Measurements from ENCODE around the gene CD96.
"Not testable (repeated sequence)": the region's sequence is repeated elsewhere in the genome, so short reads cannot be mapped to it uniquely, and the experiment has no call there.

CD96 gene

DNA sequence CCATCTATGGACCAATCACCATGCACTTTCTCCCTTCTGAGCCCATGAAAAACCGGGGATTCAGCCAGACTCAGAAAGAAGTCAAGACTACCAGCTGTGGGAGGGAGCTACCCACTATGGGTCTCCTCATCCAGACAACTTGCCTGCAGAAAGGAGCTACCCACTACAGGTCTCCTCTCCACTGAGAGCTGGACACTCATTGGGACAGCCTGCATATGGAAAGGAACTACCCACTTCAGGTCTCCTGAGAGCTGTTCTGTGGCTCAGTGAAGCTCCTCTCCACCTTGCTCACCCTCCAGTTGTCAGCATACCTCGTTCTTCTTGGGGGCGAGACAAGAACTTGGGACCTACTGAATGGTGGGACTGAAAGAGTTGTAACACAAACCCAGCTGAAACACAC, 75.4 kb downstream of the CD96 start:
- FAIRE-seq (no peak), DNase-seq (ENCODE audit: insufficient read length, low spot score) (no peak)

- DNase-seq (ENCODE audit: insufficient read length, low spot score) (no peak), FAIRE-seq (no peak)
Measured at GRCh38 chr3:111617912-111618601, 76.1 kb downstream of the CD96 start.

DNA sequence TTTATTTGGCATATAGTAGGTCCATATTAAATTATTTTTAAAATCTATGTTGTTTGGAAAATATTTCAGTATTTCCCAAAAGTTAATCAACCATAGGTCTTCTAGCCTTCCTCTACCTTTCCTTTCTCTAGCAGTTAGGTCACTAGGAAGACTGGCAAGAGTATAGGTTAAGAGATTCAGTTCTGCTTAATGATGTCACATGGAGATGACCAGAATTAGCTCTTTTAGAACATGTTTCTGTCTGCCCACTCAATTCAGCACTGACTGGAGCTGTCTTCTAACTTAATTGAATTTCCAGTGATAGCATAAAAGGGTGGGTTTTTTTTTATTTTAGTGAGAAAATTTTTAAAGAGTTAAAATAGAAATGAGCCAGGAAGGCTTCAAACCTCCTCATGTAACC, 76.9 kb downstream of the CD96 start:
- DNase-seq (ENCODE audit: insufficient read length, low spot score), result no peak
- no peak for FAIRE-seq

DNA sequence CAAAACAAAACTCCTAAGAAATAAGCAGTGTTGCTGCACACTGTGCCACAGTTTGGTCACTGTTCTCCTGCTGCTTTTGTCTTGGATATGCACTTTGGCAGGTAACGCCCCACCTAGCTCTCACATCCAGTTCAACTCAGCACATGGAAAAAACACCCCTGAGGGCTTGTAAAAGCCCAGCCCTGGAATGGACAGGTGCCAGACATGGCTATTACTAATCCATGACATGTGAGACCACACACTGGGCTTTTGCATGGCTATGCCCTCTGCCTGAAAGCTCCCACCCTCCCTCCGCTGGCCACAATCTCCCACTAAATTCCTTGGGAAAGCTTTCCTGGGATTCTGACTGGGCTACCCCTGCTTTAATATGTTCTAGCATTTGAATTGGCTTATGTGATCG, 77.8 kb downstream of the CD96 start:
- FAIRE-seq (no peak), DNase-seq (ENCODE audit: insufficient read length, low spot score) (no peak)

DNA sequence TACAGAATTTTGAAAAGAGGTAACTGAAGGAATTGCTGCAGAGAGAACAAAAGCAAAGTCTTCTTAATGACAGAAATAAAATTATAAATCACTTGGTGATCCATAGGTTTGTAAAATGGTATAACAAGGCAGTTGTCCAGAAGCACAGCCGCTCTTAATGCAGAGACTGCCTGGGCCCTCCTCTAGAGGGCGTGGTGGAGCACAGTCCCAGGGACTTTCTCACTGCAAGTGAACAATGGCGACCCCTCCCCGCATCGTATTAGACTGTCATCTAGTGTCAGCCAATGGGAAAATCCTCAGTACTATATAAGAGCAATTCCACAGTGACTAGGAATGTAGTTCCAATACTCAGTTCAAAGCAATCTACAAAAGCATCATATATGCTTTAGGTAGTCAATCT, 79.5 kb downstream of the CD96 start:
- DNase-seq (ENCODE audit: insufficient read length, low spot score), result no peak

DNA sequence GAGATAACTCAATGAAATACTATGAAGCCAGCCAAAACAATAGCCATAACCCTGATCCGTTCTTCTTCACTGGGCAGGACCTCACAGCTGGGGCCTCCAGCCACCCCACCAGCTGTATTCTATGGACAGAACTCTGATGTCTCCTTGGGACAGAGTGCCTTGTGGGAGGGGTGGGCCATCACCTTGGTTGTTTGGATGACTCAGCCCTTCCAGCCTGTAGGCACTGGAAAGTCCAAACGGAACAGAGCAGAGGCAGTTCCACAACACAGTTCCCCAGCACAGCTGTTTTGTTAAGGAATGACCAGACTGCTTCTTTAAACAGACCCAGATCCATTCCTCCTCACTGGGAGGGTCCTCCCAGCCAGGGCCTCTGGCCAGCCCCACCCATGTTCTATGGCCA, 85.1 kb downstream of the CD96 start:
- FAIRE-seq, result no peak
- DNase-seq (ENCODE audit: insufficient read length, low spot score), result no peak

More for the DNA sequence above, 79.5 kb downstream of the CD96 start:
- no peak for FAIRE-seq

DNA sequence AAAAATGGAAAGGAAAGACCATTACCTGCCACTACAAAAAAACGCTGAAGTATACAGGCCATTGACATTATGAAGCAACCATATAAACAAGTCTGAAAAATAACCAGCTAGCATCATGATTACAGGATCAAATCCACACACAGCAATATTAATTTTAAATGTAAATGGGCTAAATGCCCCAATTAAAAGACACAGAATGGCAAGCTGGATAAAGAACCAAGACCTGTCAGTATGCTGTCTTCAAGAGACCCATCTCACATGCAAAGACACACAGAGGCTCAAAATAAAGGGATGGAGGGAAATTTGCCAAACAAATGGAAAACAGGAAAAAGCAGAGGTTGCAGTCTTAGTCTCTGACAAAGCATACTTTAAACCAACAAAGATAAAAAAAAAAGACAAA, 87.0 kb downstream of the CD96 start:
- not testable (repeated sequence) for FAIRE-seq; DNase-seq (ENCODE audit: insufficient read length, low spot score)

GRCh38 chr3:111630638-111631037, 88.6 kb downstream of the CD96 start:
- FAIRE-seq; DNase-seq (ENCODE audit: insufficient read length, low spot score): not testable (repeated sequence)

- FAIRE-seq (no peak), DNase-seq (ENCODE audit: insufficient read length, low spot score) (no peak)
Measured at GRCh38 chr3:111635403-111635802, 93.4 kb downstream of the CD96 start.

GRCh38 chr3:111636366-111636885, 94.4 kb downstream of the CD96 start:
- DNase-seq (ENCODE audit: insufficient read length, low spot score), result no peak
- FAIRE-seq, result no peak

- FAIRE-seq (no peak), DNase-seq (ENCODE audit: insufficient read length, low spot score) (no peak)
Measured at GRCh38 chr3:111639316-111639715, 97.3 kb downstream of the CD96 start.

DNA sequence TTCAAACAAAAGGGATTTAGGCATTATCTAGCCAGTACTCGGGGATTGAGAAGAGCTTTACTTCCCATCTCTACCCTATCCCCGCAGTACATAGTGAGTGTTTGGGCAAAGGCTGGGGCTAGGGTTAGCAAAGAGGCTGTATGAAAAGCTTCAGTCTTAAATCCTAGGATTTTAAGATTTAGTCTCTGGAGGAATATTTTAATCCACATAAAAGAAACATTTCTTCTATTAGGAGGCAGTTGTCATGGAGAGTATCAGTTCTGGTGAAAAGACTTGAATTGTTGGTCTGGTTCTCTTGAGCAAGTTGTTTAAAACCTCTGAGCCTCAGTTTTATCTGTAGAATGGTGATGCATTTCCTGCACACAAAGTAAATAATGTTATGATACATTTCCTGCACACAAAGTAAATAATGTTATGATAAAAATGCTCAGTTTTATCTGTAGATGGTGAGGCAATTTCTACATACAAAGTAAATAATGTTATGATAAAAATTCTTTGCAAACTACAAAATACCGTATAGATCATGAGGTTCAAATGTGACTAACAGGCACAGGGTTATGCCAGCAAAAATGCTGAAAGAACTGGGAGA, 107.1 kb downstream of the CD96 start:
- FAIRE-seq (no peak), DNase-seq (ENCODE audit: insufficient read length, low spot score) (no peak)

DNA sequence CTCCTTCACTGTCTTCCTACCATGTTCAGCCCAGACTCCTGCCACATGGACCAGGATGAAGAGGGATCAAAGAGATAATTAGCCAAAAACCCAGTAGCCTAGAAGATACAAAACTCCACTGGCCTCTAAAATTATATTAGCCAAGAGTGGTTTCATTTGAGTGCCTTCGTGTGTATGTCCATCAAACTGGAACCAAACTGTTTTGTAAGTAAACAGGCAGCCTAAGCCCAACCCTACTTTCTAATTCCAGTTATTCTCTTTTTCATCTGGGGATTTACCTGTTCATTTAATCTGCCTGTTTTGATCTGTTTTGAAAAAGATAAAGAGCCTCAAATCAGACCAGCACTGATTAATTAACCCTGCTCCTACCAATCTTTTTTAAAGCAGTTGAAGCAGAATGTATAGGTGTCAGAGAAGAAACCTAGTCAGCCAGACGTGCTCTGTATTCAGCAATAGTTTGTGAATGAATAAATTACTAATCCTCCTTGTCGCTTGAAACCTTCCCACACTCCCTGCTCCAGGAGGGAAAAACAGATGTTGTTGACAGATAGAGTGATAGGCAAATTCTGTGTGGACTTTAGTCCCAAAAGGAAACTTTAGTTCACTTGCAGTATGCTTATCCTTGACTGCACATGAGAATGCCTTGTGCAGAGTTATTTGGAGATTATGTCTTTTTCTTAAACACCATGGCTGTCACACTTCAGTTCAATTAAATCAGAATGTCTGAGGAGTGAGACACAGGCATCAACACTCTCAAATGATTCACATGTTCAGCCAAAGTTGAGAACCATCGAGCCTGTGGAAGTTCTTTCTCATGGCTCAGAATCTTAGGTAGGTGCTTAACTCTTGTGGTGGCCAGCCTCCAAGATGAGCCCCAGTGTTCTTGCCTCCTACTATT, 108.6 kb downstream of the CD96 start:
- no peak for FAIRE-seq
- DNase-seq (ENCODE audit: insufficient read length, low spot score), result no peak

- DNase-seq (ENCODE audit: insufficient read length, low spot score), result no peak
- no peak for FAIRE-seq
Measured at GRCh38 chr3:111652492-111653180, 110.6 kb downstream of the CD96 start.

DNA sequence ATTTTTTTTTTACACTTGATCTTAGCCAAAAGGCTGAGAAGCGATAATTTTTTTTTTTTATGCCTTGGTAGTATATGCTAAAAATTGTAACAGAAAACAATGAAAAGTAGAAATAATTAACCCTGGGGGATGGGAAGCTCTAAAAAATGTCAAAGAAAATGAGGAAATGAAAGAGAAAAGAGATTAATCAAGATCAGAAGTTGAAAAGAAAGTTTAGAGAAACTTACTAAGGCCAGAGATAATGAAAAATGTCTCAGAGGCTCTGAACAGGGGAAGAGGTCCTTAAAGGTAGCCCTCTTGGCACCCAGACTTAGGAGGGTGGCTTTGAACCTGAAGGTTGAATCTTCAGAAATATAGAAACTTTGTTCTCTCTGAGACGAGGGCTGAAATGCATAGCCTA, 111.8 kb downstream of the CD96 start:
- no peak for DNase-seq (ENCODE audit: insufficient read length, low spot score)
- FAIRE-seq, result no peak

GRCh38 chr3:111662012-111662411, 120.0 kb downstream of the CD96 start:
- DNase-seq (ENCODE audit: insufficient read length, low spot score) (no peak), FAIRE-seq (no peak)

DNA sequence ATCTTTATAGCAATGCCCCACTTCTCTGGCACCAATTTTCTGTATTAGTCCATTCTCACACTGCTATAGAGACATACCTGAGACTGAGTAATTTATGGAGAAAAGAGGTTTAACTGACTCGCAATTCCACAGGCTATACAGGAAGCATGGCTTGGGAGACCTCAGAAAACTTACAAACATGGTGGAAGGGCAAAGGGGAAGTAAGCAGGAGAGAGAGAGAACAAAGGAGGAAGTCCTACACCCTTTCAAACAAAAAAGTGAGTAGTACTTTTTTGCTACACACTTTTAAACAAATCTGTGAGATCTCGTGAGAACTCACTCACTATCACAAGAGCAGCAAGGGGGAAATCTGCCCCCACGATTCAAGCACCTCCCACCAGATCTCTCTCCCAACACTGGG, 120.9 kb downstream of the CD96 start:
- no peak for DNase-seq (ENCODE audit: insufficient read length, low spot score)
- no peak for FAIRE-seq

GRCh38 chr3:111666041-111666735, 124.2 kb downstream of the CD96 start:
- FAIRE-seq (no peak), DNase-seq (ENCODE audit: insufficient read length, low spot score) (no peak)

GRCh38 chr3:111667170-111667569, 125.2 kb downstream of the CD96 start:
- no peak for FAIRE-seq
- DNase-seq (ENCODE audit: insufficient read length, low spot score), result no peak

- FAIRE-seq, result no peak
Measured at GRCh38 chr3:111667621-111668239, 125.7 kb downstream of the CD96 start.

More at GRCh38 chr3:111667621-111668239, 125.7 kb downstream of the CD96 start:
- no peak for DNase-seq (ENCODE audit: insufficient read length, low spot score)
